Bladder microvascular endothelial cell (primary cell): Measurements from ENCODE around the gene MTX1. TPM values are rescaled to one million over a fixed set of nuclear protein-coding genes. Genes with fewer than 3 reads are reported as not detected.

Experiments
- total RNA-seq: library from RNA; depleted of rRNA; stranded (reverse); fragments of >200 nt; gene quantifications from 2 replicates; pipeline ENCODE4 v1.2.3, GENCODE V29; 2014

MTX1 gene
- total RNA-seq, result 30.3 and 31.6 TPM in 2 replicates

GRCh38 chr1:155208541-155209311 lies at the start of gene MTX1:
Gene MTX1, plus strand, starts transcription at chr1:155208695. Its CDS starts 110 bp downstream, at chr1:155208805.

GRCh38 chr1:155172732-155173477 lies 35.6 kb upstream of the MTX1 start, which contains the start of gene KRTCAP2:
Gene KRTCAP2, minus strand, starts transcription at chr1:155173304. Its CDS starts 80 bp downstream, at chr1:155173224.

DNA sequence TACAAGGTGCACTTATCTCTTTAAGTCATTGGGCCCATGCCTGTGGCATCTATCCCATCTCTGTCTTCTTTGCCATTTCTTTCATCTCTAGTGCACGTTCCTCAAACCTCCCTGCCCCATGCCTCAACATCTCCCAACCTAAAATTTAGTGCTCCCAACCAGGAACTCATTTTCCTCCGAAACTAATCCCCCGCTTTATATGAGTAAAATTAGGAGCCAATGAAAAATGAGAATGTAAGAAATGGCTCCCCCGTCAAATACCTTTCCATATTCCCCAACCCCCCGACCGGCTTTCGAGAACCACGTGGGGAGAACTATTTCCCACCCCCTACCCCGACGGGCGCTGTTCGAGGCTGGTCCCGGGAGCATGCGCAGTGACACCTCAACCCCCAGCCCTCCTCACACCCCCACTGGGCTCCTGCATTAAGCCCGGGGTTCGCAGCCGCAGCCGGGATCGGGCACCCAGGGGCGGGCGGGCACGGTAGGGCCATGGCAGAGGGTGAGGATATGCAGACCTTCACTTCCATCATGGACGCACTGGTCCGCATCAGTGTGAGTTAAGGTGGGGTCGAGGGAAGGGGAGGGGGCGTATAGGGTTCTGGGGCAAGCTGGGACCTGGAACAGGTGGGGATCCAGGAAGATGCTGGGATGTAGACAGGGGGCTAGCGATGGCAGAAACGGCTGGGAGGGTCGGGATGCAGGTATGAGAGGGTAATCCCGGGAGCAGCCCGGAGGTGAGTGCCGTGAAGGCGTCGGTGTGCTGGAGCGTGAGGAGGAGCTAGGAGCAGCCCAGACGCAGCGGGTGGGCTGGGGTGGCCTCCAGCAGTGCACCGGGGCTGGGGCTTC lies 34.8 kb upstream of the MTX1 start, which contains the start of gene TRIM46:
Gene TRIM46 (plus strand): TSS at position 372 of the 846 bp plus-strand sequence. CDS start 118 bp downstream, at position 490.

GRCh38 chr1:155207806-155208540 lies 522 bp upstream of the MTX1 start, which contains the start of gene THBS3:
Gene THBS3, minus strand, starts transcription at chr1:155207897. Its CDS starts 21 bp downstream, at chr1:155207876.

GRCh38 chr1:155255243-155256007 lies 46.9 kb downstream of the MTX1 start, which contains the start of gene ENTREP3:
Gene ENTREP3, minus strand, starts transcription at chr1:155255483. Its CDS starts 606 bp downstream, at chr1:155254877.

DNA sequence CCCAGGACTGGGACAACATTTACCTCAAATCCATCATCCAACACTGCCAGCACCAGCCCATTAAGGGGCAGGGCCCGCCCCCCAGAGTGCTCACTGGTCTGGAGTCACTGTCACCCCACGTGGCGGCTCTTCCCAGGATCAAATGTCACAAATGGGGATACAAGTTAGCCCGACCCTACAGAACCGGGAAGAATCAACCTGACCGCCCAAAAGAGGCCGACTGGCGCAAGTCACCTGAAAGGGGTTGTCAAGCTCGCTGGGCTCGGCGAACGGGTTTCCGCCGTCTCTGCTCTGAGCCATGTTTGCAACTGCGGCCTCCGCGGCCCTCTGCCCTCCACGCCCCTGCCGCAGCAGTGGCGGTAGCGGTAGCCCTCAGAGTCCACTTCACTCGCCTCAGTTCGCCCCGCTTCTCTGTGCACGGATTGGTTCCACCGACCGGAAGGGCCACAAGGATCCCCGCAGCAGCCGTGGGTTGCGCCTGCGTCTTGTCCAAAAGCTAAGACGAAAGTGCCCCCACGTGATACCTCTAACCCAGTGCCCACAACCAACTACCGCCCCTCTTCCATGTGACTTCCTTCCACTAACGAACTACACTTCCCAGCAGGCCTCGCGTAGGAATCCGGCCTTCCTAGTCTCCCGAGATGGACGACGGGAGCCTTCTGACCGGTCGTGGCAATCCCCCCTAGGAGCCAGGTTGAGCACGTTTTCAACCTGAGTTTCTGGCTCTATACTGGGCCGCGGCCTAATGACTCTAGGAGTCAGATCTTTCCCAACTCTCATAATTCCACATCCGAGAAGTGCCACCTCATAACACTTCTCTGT lies 53.6 kb downstream of the MTX1 start, which contains the start of gene SCAMP3:
Gene SCAMP3 (minus strand): TSS at position 509 of the 822 bp plus-strand sequence. CDS start 209 bp downstream, at position 300.

Other genes starting within 250 kb of the MTX1 start
- 7.7 and 18.3 TPM in 2 replicates for gene PYGO2, start 246.9 kb upstream of the MTX1 start, total RNA-seq
- 159 and 342 TPM in 2 replicates for gene SHC1, start 237.9 kb upstream of the MTX1 start, total RNA-seq
- gene CKS1B, start 234.0 kb upstream of the MTX1 start, total RNA-seq, result 56.2 and 86.6 TPM in 2 replicates
- 16.8 and 25.1 TPM in 2 replicates for gene FLAD1, start 225.4 kb upstream of the MTX1 start, total RNA-seq
- 0.76 TPM in 1 of 2 replicates, not detected in the other for gene LENEP, start 215.1 kb upstream of the MTX1 start, total RNA-seq
- gene ZBTB7B, start 205.9 kb upstream of the MTX1 start, total RNA-seq, result 7.6 and 11.1 TPM in 2 replicates
- under 0.01 and 0.13 TPM in 2 replicates for gene DCST2, start 174.9 kb upstream of the MTX1 start, total RNA-seq
- gene DCST1, start 174.9 kb upstream of the MTX1 start, total RNA-seq, result not detected in 2 replicates
- 241 and 324 TPM in 2 replicates for gene ADAM15, start 157.4 kb upstream of the MTX1 start, total RNA-seq
- gene EFNA4, start 145.0 kb upstream of the MTX1 start, total RNA-seq, result 4.2 and 13.6 TPM in 2 replicates
- gene EFNA3, start 129.9 kb upstream of the MTX1 start, total RNA-seq, result 1.3 and 1.8 TPM in 2 replicates
- 99.7 and 161 TPM in 2 replicates for gene EFNA1, start 80.8 kb upstream of the MTX1 start, total RNA-seq
- 22.8 and 26.1 TPM in 2 replicates for gene SLC50A1, start 72.8 kb upstream of the MTX1 start, total RNA-seq
- gene DPM3, start 68.2 kb upstream of the MTX1 start, total RNA-seq, result 20.9 and 56.7 TPM in 2 replicates
- gene KRTCAP2, start 35.4 kb upstream of the MTX1 start, total RNA-seq, result 96.2 and 98.4 TPM in 2 replicates
- gene TRIM46, start 34.8 kb upstream of the MTX1 start, total RNA-seq, result 1.6 and 4.5 TPM in 2 replicates
- gene THBS3, start 798 bp upstream of the MTX1 start, total RNA-seq, result 9.4 and 18.5 TPM in 2 replicates
- gene ENTREP3, start 46.8 kb downstream of the MTX1 start, total RNA-seq, result 3.4 and 7.2 TPM in 2 replicates
- gene SCAMP3, start 53.7 kb downstream of the MTX1 start, total RNA-seq, result 27.2 and 45.4 TPM in 2 replicates
- 15.5 and 45.7 TPM in 2 replicates for gene CLK2, start 64.8 kb downstream of the MTX1 start, total RNA-seq
- 0.32 and 1.0 TPM in 2 replicates for gene HCN3, start 68.8 kb downstream of the MTX1 start, total RNA-seq
- 0.06 TPM in 1 of 2 replicates, not detected in the other for gene PKLR, start 92.7 kb downstream of the MTX1 start, total RNA-seq
- gene FDPS, start 100.2 kb downstream of the MTX1 start, total RNA-seq, result 337 and 454 TPM in 2 replicates
- 11.3 and 12.4 TPM in 2 replicates for gene RUSC1, start 112.2 kb downstream of the MTX1 start, total RNA-seq